ENCODE results near the gene HRK.

The HRK gene

DNA sequence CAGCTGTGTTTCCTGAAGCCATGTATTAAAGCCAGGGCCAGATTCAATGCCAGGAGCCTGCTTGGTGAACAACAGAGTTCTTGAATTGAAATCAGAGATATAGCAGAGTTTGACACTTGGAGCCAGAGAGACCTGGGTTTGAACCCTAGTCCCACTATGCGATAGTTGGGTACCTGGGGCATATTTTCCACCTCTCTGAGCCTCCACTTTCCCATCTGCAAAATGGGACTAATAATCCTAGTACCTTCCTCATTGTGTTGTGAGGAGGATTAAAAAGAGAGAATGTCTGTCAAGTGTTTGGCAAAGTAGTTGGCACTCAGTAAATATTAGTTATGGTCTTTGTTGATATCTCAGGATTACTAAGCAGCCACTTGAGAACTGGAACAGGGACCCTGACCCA, 6.0 kb upstream of the HRK start:
- Histone ChIP-seq H3K27ac (replicated peaks; ENCODE audit: low read length) (no peak overlapping the region), H2AFZ (ENCODE audit: low read length) (no peak overlapping the region), H3K9ac (ENCODE audit: low read depth, low read length, poor library complexity) (no peak overlapping the region), H3K9me3 (replicated peaks in 1 of 2; ENCODE audit: control insufficient read depth in 2 of 2, insufficient read depth in 1 of 2, low read depth in 1 of 2, low read length in 2 of 2) (peaks cover 0 to 2% of the 10 kb centered on the region in 2 donors), H3K27me3 (ENCODE audit: control insufficient read depth in 3 of 3, insufficient read depth in 3 of 3, low read depth in 1 of 3, low read length in 3 of 3) (peaks cover 7 to 47% (median 13%) of the 10 kb centered on the region in 3 experiments), H3K23ac (ENCODE audit: low read depth, low read length, poor library complexity) (no peak overlapping the region), H2BK120ac (ENCODE audit: low read depth, low read length) (no peak overlapping the region), H2AK5ac (ENCODE audit: low read depth, low read length) (no peak overlapping the region), H3K4me3 (ENCODE audit: low read length in 2 of 2) (no peak overlapping the region), H3K14ac (ENCODE audit: low read length) (no peak overlapping the region), H3K18ac (ENCODE audit: low read length) (no peak overlapping the region), H4K91ac (ENCODE audit: low read depth, low read length, poor library complexity) (no peak overlapping the region), H4K8ac (ENCODE audit: low read depth, low read length) (no peak overlapping the region), H3K79me1 (ENCODE audit: low read depth, low read length) (no peaks in the 10 kb centered on the region), H3K4me1 (ENCODE audit: control insufficient read depth in 2 of 2, insufficient read depth in 1 of 2, low read depth in 1 of 2, low read length in 2 of 2) (no peaks in the 10 kb centered on the region), H3K36me3 (replicated peaks in 1 of 2; ENCODE audit: control insufficient read depth in 2 of 2, insufficient read depth in 2 of 2, low read length in 2 of 2) (no peaks in the 10 kb centered on the region), H3K4ac (ENCODE audit: low read length) (no peak overlapping the region), H3K4me2 (ENCODE audit: insufficient read depth, low read length, poor library complexity, severe bottlenecking) (no peak overlapping the region), H2BK5ac (ENCODE audit: low read length) (no peak overlapping the region), H2BK15ac (ENCODE audit: low read length) (no peak overlapping the region), H2BK12ac (ENCODE audit: low read length) (no peak overlapping the region)
- WGBS, 2 donors (ENCODE audit: extremely low coverage in 2 of 2, insufficient read length in 2 of 2, insufficient replicate concordance in 1 of 2): no CpG with 5 or more reads among the region's 1 CpG
- no peak for DNase-seq (ENCODE audit: low spot score)

DNA sequence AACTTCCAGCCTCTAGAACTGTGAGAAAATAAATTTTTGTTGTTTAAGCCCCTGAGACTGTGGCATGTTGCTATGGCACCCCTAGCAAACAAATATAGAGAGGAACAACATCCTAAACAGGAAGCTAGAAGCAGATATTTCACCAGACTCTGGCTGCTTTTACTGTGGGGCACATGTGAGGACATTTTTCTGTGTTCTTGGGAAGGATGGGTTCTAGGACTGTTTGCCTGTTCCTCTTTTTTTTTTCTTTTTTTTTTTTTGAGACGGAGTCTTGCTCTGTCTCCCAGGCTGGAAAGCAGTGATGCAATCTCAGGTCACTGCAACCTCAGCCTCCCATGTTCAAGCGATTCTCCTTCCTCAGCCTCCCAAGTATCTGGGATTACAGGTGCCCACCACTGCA, 4.2 kb upstream of the HRK start:
- no peak overlapping the region for H3K9ac ChIP-seq (ENCODE audit: low read depth, low read length, poor library complexity)
- H3K27ac ChIP-seq (replicated peaks; ENCODE audit: low read length): no peak overlapping the region
- DNase-seq (ENCODE audit: low spot score): no peak
- no peak overlapping the region for H4K91ac ChIP-seq (ENCODE audit: low read depth, low read length, poor library complexity)
- no peak overlapping the region for H4K8ac ChIP-seq (ENCODE audit: low read depth, low read length)
- no peak overlapping the region for H3K18ac ChIP-seq (ENCODE audit: low read length)
- H3K79me1 ChIP-seq (ENCODE audit: low read depth, low read length): no peaks in the 10 kb centered on the region
- H3K4ac ChIP-seq (ENCODE audit: low read length): no peak overlapping the region
- no peak overlapping the region for H2BK5ac ChIP-seq (ENCODE audit: low read length)
- H3K36me3 ChIP-seq (replicated peaks in 1 of 2; ENCODE audit: control insufficient read depth in 2 of 2, insufficient read depth in 2 of 2, low read length in 2 of 2): no peaks in the 10 kb centered on the region
- no peak overlapping the region for H3K4me3 ChIP-seq (ENCODE audit: low read length in 2 of 2)
- no peak overlapping the region for H2AK5ac ChIP-seq (ENCODE audit: low read depth, low read length)
- no peak overlapping the region for H2AFZ ChIP-seq (ENCODE audit: low read length)
- H3K4me1 ChIP-seq (ENCODE audit: control insufficient read depth in 2 of 2, insufficient read depth in 1 of 2, low read depth in 1 of 2, low read length in 2 of 2): peaks cover 6 to 7% of the 10 kb centered on the region in 2 donors
- H3K9me3 ChIP-seq (replicated peaks in 1 of 2; ENCODE audit: control insufficient read depth in 2 of 2, insufficient read depth in 1 of 2, low read depth in 1 of 2, low read length in 2 of 2): no peaks in the 10 kb centered on the region
- no peak overlapping the region for H2BK120ac ChIP-seq (ENCODE audit: low read depth, low read length)
- H3K4me2 ChIP-seq (ENCODE audit: insufficient read depth, low read length, poor library complexity, severe bottlenecking): no peak overlapping the region
- peaks cover 21 to 62% (median 30%) of the 10 kb centered on the region in 3 experiments for H3K27me3 ChIP-seq (ENCODE audit: control insufficient read depth in 3 of 3, insufficient read depth in 3 of 3, low read depth in 1 of 3, low read length in 3 of 3)
- no peak overlapping the region for H2BK12ac ChIP-seq (ENCODE audit: low read length)
- no peak overlapping the region for H3K23ac ChIP-seq (ENCODE audit: low read depth, low read length, poor library complexity)
- no peak overlapping the region for H2BK15ac ChIP-seq (ENCODE audit: low read length)
- no peak overlapping the region for H3K14ac ChIP-seq (ENCODE audit: low read length)
- WGBS, 2 donors (ENCODE audit: extremely low coverage in 2 of 2, insufficient read length in 2 of 2, insufficient replicate concordance in 1 of 2): no CpG with 5 or more reads among the region's 2 CpGs

DNA sequence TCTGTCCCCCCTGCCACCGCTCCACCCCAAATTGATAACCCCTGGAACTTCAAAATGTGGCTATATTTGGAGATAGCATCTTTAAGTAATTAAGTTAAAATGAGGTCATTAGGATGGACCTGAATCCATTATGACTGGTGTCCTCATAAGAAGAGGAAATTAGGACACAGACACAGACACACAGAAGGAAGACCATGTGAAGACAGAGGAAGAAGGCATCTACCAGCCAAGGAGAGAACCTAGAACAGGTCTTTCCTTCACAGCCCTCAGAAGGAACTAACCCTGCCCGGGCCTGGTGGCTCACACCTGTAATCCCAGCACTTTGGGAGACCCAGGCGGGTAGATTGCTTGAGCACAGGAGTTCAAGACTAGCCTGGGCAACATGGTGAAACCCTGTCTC, 3.6 kb upstream of the HRK start:
- Histone ChIP-seq H3K9me3 (replicated peaks in 1 of 2; ENCODE audit: control insufficient read depth in 2 of 2, insufficient read depth in 1 of 2, low read depth in 1 of 2, low read length in 2 of 2) (no peaks in the 10 kb centered on the region), H2AK5ac (ENCODE audit: low read depth, low read length) (no peak overlapping the region), H3K27me3 (ENCODE audit: control insufficient read depth in 3 of 3, insufficient read depth in 3 of 3, low read depth in 1 of 3, low read length in 3 of 3) (peaks cover 27 to 68% (median 36%) of the 10 kb centered on the region in 3 experiments)

DNA sequence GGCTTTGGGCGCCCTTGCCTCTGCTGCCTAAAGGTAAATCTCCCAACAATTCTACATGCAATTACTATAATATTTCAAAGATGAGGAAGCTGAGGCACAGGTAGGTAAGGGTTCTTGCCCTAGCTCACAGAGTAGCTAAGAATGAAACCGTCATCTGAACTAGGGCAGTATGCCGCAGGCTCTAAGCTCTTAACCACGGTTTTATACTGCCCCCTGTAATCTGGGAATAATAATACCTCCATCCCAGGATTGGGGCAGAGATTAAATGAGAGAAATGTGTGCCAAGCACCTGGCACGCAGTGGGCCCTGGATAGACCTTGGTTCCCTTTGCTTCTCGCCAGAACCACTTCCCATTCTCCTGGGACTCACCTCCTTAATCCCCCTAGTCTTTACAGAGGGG, 1.5 kb upstream of the HRK start:
- no peak overlapping the region for H3K9ac ChIP-seq (ENCODE audit: low read depth, low read length, poor library complexity)
- WGBS, 2 donors (ENCODE audit: extremely low coverage in 2 of 2, insufficient read length in 2 of 2, insufficient replicate concordance in 1 of 2): no CpG with 5 or more reads among the region's 6 CpGs

More for the DNA sequence above, 3.6 kb upstream of the HRK start:
- Histone ChIP-seq H3K23ac (ENCODE audit: low read depth, low read length, poor library complexity) (no peak overlapping the region), H4K91ac (ENCODE audit: low read depth, low read length, poor library complexity) (no peak overlapping the region), H3K4ac (ENCODE audit: low read length) (no peak overlapping the region), H4K8ac (ENCODE audit: low read depth, low read length) (no peak overlapping the region), H3K79me1 (ENCODE audit: low read depth, low read length) (no peaks in the 10 kb centered on the region), H3K36me3 (replicated peaks in 1 of 2; ENCODE audit: control insufficient read depth in 2 of 2, insufficient read depth in 2 of 2, low read length in 2 of 2) (no peaks in the 10 kb centered on the region), H2BK12ac (ENCODE audit: low read length) (no peak overlapping the region), H3K9ac (ENCODE audit: low read depth, low read length, poor library complexity) (no peak overlapping the region), H3K4me2 (ENCODE audit: insufficient read depth, low read length, poor library complexity, severe bottlenecking) (no peak overlapping the region), H3K27ac (replicated peaks; ENCODE audit: low read length) (no peak overlapping the region), H2AFZ (ENCODE audit: low read length) (no peak overlapping the region), H2BK120ac (ENCODE audit: low read depth, low read length) (no peak overlapping the region), H3K4me1 (ENCODE audit: control insufficient read depth in 2 of 2, insufficient read depth in 1 of 2, low read depth in 1 of 2, low read length in 2 of 2) (peaks cover 6 to 11% of the 10 kb centered on the region in 2 donors), H3K4me3 (ENCODE audit: low read length in 2 of 2) (no peak overlapping the region), H3K18ac (ENCODE audit: low read length) (no peak overlapping the region), H3K14ac (ENCODE audit: low read length) (no peak overlapping the region), H2BK15ac (ENCODE audit: low read length) (no peak overlapping the region), H2BK5ac (ENCODE audit: low read length) (no peak overlapping the region)
- no peak for DNase-seq (ENCODE audit: low spot score)
- no CpG with 5 or more reads among the region's 3 CpGs for WGBS, 2 donors (ENCODE audit: extremely low coverage in 2 of 2, insufficient read length in 2 of 2, insufficient replicate concordance in 1 of 2)

More for the DNA sequence above, 1.5 kb upstream of the HRK start:
- Histone ChIP-seq H4K8ac (ENCODE audit: low read depth, low read length) (no peak overlapping the region), H3K9me3 (replicated peaks in 1 of 2; ENCODE audit: control insufficient read depth in 2 of 2, insufficient read depth in 1 of 2, low read depth in 1 of 2, low read length in 2 of 2) (no peaks in the 10 kb centered on the region), H3K18ac (ENCODE audit: low read length) (no peak overlapping the region), H3K4me3 (ENCODE audit: low read length in 2 of 2) (no peak overlapping the region), H3K4ac (ENCODE audit: low read length) (no peak overlapping the region), H3K23ac (ENCODE audit: low read depth, low read length, poor library complexity) (no peak overlapping the region), H2BK5ac (ENCODE audit: low read length) (no peak overlapping the region), H3K4me2 (ENCODE audit: insufficient read depth, low read length, poor library complexity, severe bottlenecking) (no peak overlapping the region), H4K91ac (ENCODE audit: low read depth, low read length, poor library complexity) (no peak overlapping the region), H2AK5ac (ENCODE audit: low read depth, low read length) (no peak overlapping the region), H2BK120ac (ENCODE audit: low read depth, low read length) (no peak overlapping the region), H2AFZ (ENCODE audit: low read length) (no peak overlapping the region), H3K14ac (ENCODE audit: low read length) (no peak overlapping the region), H2BK15ac (ENCODE audit: low read length) (no peak overlapping the region), H3K27me3 (ENCODE audit: control insufficient read depth in 3 of 3, insufficient read depth in 3 of 3, low read depth in 1 of 3, low read length in 3 of 3) (peaks cover 45 to 81% (median 56%) of the 10 kb centered on the region in 3 experiments), H3K36me3 (replicated peaks in 1 of 2; ENCODE audit: control insufficient read depth in 2 of 2, insufficient read depth in 2 of 2, low read length in 2 of 2) (no peaks in the 10 kb centered on the region), H3K79me1 (ENCODE audit: low read depth, low read length) (peaks cover 2% of the 10 kb centered on the region), H2BK12ac (ENCODE audit: low read length) (no peak overlapping the region), H3K4me1 (ENCODE audit: control insufficient read depth in 2 of 2, insufficient read depth in 1 of 2, low read depth in 1 of 2, low read length in 2 of 2) (peaks cover 10 to 17% of the 10 kb centered on the region in 2 donors), H3K27ac (replicated peaks; ENCODE audit: low read length) (no peak overlapping the region)
- no peak for DNase-seq (ENCODE audit: low spot score)
